Vagina (tissue), 2 donors: ENCODE results near the gene RBM20. TPM values are rescaled to one million over a fixed set of nuclear protein-coding genes. Genes with fewer than 3 reads are reported as not detected.

ENCODE experiments used
- DNase-seq, 2 donors: peaks; one replicate each; pipeline ENCODE4 v3.0.0-alpha.2; 2017; ENCODE audit errors: extremely low spot score in 2 of 2
- H3K27ac ChIP-seq: fragments of 200-600 bp; sonication (generic); one replicate; pipeline ENCODE4 v1.5.1; 2019
- H3K27me3 ChIP-seq: fragments of 200-600 bp; sonication (generic); one replicate; pipeline ENCODE4 v1.5.1; 2019
- H3K36me3 ChIP-seq, 2 donors: fragments of 200-600 bp; sonication (generic); one replicate each; pipeline ENCODE4 v1.5.1; 2017 to 2019
- H3K4me1 ChIP-seq: fragments of 200-600 bp; sonication (generic); one replicate; pipeline ENCODE4 v1.5.1; 2019
- H3K4me3 ChIP-seq, 2 donors: fragments of 200-600 bp; sonication (generic); 1 replicate in 1 of 2; 2 replicates in 1 of 2; pipeline ENCODE4 v1.5.1; 2016 to 2019
- H3K9me3 ChIP-seq: fragments of 200-600 bp; sonication (generic); one replicate; pipeline ENCODE4 v1.5.1; 2019
- POLR2A ChIP-seq, 2 donors: fragments of 450-650 bp; IDR thresholded peaks; one replicate each; pipeline ENCODE4 v1.6.1; 2017; ENCODE audit warnings: antibody characterized with exemption in 2 of 2, mild to moderate bottlenecking in 2 of 2, moderate library complexity in 2 of 2
- POLR2AphosphoS5 ChIP-seq, 2 donors: sonication (generic); formaldehyde crosslinking; IDR thresholded peaks; one replicate each; pipeline ENCODE4 v1.9.0; 2017; ENCODE audit warnings: antibody characterized with exemption in 2 of 2, mild to moderate bottlenecking in 2 of 2, low read depth in 1 of 2; ENCODE audit not compliant: insufficient read depth in 1 of 2
- intact Hi-C: fragments of 100-400 bp; cut with DNase I; formaldehyde crosslinking; loops from one replicate; pipeline ENCODE4 v1.15.1; 2023
- total RNA-seq: library from RNA; depleted of rRNA; stranded (reverse); fragments of >200 nt; gene quantifications from one replicate; pipeline ENCODE4 v1.2.3, GENCODE V29; 2016
- TF ChIP-seq, protein P1 (sequence below), 3 experiments: fragments of 450-650 bp in 2 of 3; fragments of 200-600 bp in 1 of 3; sonication (generic) in 1 of 3; IDR thresholded peaks; one replicate each; pipeline ENCODE4 v1.5.1; 2017 to 2019; ENCODE audit warnings: antibody characterized with exemption in 3 of 3, mild to moderate bottlenecking in 2 of 3, moderate library complexity in 2 of 3

RBM20 gene
- total RNA-seq, 1 donor from 2014 or later, result 5.2 TPM

DNA sequence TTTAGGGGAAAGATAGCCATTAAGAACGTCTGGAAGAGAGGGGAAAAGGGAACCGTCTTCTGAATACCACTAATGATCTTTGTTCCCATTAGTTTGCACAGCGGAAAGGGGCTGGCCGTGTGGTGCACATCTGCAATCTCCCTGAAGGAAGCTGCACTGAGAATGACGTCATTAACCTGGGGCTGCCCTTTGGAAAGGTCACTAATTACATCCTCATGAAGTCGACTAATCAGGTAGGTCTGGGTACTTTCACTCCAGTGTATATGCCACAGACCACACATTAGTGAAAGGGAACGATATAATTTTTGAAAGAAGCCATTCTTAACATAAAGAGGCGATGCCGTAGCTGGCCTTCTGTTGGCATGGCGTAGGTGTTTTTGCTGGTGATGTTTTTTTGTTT lies 153.3 kb downstream of the RBM20 start:
- Histone ChIP-seq H3K4me1 (peaks cover 17% of the 10 kb centered on the region), H3K36me3 (no peaks in the 10 kb centered on the region), H3K9me3 (no peaks in the 10 kb centered on the region), H3K27me3 (no peaks in the 10 kb centered on the region), H3K4me3 (no peak overlapping the region), H3K27ac (no peak overlapping the region)
- TF ChIP-seq, protein P1, sequence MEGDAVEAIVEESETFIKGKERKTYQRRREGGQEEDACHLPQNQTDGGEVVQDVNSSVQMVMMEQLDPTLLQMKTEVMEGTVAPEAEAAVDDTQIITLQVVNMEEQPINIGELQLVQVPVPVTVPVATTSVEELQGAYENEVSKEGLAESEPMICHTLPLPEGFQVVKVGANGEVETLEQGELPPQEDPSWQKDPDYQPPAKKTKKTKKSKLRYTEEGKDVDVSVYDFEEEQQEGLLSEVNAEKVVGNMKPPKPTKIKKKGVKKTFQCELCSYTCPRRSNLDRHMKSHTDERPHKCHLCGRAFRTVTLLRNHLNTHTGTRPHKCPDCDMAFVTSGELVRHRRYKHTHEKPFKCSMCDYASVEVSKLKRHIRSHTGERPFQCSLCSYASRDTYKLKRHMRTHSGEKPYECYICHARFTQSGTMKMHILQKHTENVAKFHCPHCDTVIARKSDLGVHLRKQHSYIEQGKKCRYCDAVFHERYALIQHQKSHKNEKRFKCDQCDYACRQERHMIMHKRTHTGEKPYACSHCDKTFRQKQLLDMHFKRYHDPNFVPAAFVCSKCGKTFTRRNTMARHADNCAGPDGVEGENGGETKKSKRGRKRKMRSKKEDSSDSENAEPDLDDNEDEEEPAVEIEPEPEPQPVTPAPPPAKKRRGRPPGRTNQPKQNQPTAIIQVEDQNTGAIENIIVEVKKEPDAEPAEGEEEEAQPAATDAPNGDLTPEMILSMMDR (IDR thresholded peaks at IDR 0.05), result no peak
- TF ChIP-seq POLR2AphosphoS5 (IDR thresholded peaks at IDR 0.05; ENCODE audit: insufficient read depth in 1 of 2, low read depth in 1 of 2) (no peak), POLR2A (IDR thresholded peaks at IDR 0.05) (no peak)
- intact Hi-C loops, result no loop called here
- DNase-seq, result no peak

DNA sequence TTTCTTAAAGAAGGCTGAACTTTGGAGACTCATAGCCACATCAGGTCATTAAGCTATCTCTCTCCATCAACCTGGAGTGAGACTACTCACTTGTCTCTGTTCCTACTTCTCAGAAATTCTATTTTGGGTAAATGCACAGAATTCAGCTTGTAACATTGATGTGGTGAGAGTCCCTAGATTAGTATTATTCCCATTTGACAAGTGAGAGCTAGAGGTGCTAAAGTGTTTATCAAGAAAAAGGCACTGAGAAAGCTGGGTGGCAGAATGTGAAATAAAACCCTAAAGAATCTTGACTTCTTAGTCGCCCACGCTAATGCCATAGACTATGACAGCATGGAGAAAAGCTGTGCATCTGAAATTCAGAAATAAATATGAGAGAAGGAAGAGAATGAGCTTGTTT lies 154.2 kb downstream of the RBM20 start:
- H3K36me3 ChIP-seq, result no peaks in the 10 kb centered on the region
- no peaks in the 10 kb centered on the region for H3K9me3 ChIP-seq
- TF ChIP-seq POLR2AphosphoS5 (IDR thresholded peaks at IDR 0.05; ENCODE audit: insufficient read depth in 1 of 2, low read depth in 1 of 2) (no peak), POLR2A (IDR thresholded peaks at IDR 0.05) (no peak)
- TF ChIP-seq, protein P1 (IDR thresholded peaks at IDR 0.05), result no peak
- no peak for DNase-seq
- H3K4me1 ChIP-seq, result peaks cover 26% of the 10 kb centered on the region
- intact Hi-C loops, result no loop called here
- H3K27me3 ChIP-seq, result no peaks in the 10 kb centered on the region
- no peak overlapping the region for H3K4me3 ChIP-seq
- no peak overlapping the region for H3K27ac ChIP-seq

DNA sequence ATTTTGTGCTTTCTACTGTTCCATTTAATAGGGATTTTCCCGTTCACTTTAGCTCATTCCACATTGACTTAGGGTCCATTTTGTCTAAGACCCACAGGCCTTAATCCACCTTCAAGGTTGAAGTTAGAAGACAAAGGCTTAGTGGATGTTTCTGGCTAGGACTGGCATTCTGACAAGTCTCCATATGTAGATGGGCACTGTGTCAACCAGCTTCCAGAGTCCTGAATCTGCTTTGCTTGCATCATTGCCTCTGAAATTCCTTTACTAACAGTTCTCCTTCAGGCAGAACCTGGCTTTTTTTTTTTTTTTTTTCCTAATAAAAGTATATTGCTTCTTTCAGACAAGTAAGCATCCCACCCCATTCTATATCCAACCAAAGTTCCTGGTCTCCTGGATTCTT lies 158.0 kb downstream of the RBM20 start:
- peak overlapping the region; percentile 61 for H3K27ac ChIP-seq
- peaks cover 31% of the 10 kb centered on the region for H3K4me1 ChIP-seq
- H3K4me3 ChIP-seq, result no peak overlapping the region
- H3K36me3 ChIP-seq, result no peaks in the 10 kb centered on the region
- TF ChIP-seq POLR2A (IDR thresholded peaks at IDR 0.05), result no peak
- no peak for TF ChIP-seq POLR2AphosphoS5 (IDR thresholded peaks at IDR 0.05; ENCODE audit: insufficient read depth in 1 of 2, low read depth in 1 of 2)
- TF ChIP-seq, protein P1 (IDR thresholded peaks at IDR 0.05), result no peak
- H3K27me3 ChIP-seq, result no peaks in the 10 kb centered on the region
- no peaks in the 10 kb centered on the region for H3K9me3 ChIP-seq
- no peak for DNase-seq
- intact Hi-C loops, result no loop called here

DNA sequence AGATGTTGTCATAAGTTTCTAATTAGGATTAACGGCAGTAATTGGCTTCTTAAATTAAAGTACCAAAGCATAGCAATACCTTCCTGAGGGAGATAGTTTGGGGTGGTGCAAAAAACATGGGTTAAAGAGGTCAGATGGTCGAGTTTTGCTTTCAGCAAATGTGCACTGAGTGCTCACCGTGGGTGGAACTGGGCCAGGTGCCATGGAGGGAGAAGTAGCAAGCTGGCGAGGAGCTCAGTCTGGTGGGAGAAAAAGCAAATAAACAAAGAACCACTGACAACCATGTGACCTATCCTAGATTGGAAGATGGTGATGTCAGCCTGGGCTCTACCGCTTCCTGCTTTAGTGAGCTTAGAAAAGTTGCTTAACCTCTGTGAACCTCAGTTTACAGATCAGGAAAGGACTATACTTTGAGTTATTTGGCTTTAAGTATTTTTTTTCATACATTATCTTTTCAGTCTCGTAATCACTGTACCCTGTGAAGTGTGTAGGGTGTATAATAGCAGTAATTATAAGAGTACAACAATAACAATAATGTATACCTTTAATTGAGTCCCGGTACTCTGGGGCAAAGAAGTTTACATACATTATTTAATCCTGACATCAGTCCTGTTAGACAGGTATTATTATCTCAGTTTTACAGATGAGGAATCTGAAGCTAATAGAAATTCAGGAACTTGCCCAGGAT lies 158.6 kb downstream of the RBM20 start:
- Histone ChIP-seq H3K27ac (peak overlapping the region; percentile 61), H3K4me3 (no peak overlapping the region), H3K4me1 (peaks cover 31% of the 10 kb centered on the region), H3K27me3 (no peaks in the 10 kb centered on the region), H3K36me3 (no peaks in the 10 kb centered on the region), H3K9me3 (no peaks in the 10 kb centered on the region)
- TF ChIP-seq, protein P1 (IDR thresholded peaks at IDR 0.05), result no peak
- TF ChIP-seq POLR2AphosphoS5 (IDR thresholded peaks at IDR 0.05; ENCODE audit: insufficient read depth in 1 of 2, low read depth in 1 of 2), result peak in 1 of 2 donors; percentile 74
- no peak for TF ChIP-seq POLR2A (IDR thresholded peaks at IDR 0.05)
- DNase-seq, result no peak
- intact Hi-C loops, result no loop called here

DNA sequence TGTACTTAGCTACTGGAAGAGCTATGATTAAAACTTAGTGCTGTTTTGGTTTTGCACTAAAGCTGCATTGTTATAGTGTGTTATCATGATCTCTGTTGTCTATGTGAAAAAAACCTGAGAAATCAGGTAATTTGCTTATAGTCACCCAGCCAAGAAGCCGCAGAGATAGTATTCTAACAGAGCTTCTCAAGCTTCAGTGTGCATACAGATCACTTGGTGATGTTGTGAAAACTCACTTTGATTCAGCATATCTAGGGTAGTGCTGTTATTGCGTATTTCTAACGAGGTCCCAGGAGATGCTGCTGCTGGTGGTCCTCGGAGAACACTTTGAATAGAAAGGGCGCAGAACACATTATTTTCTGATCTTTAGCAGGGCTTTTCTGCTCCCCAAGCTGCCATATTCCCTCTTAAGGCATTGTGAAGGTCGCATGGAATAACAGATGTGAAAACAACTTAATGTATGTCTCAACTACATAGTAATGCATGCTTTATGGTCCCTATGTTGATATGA lies 159.2 kb downstream of the RBM20 start:
- Histone ChIP-seq H3K27me3 (no peaks in the 10 kb centered on the region), H3K9me3 (no peaks in the 10 kb centered on the region), H3K4me1 (peaks cover 31% of the 10 kb centered on the region), H3K27ac (peak overlapping the region; percentile 61), H3K36me3 (no peaks in the 10 kb centered on the region), H3K4me3 (no peak overlapping the region)
- intact Hi-C loops, result no loop called here
- no peak for DNase-seq
- TF ChIP-seq, protein P1 (IDR thresholded peaks at IDR 0.05), result no peak
- TF ChIP-seq POLR2AphosphoS5 (IDR thresholded peaks at IDR 0.05; ENCODE audit: insufficient read depth in 1 of 2, low read depth in 1 of 2) (no peak), POLR2A (IDR thresholded peaks at IDR 0.05) (no peak)
